GM19099 (cell line): ENCODE data around the gene NUS1.

Source experiments
- POLR2A ChIP-seq: IDR thresholded peaks from 3 replicates; pipeline ENCODE4 v1.6.1; 2011; ENCODE audit warnings: low read depth; ENCODE audit not compliant: insufficient read length; ENCODE audit errors: extremely low read depth

Gene NUS1

DNA sequence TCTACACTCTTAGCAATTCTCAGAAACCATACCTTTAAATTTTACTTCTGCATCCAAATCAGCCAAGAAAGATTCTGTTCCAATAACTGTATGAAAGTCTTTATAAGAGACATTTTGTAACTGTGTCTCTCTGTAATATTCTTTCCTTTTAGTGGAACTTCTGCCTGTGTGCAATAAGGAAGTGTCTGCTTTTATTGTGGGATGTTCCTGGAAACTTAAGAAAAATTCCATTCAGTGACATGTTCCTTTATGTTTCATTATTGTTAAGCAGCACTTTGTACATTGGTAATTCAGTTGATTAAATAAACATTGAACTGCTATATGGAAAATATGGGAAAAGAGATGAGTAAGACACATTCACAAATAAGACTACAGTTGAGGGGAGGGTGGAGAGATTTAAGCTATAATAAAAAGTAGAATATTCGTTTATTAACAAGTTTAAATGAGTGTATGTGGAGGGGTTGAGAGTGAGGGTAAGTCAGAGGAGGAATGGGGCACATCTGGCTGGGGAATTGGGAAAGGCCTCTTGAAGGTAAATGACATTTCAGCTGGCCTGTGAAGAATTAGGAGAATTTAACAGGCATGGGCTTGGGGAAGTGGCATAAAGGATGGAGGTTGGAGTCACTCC, 11.9 kb downstream of the NUS1 start:
- no peak for TF ChIP-seq POLR2A

DNA sequence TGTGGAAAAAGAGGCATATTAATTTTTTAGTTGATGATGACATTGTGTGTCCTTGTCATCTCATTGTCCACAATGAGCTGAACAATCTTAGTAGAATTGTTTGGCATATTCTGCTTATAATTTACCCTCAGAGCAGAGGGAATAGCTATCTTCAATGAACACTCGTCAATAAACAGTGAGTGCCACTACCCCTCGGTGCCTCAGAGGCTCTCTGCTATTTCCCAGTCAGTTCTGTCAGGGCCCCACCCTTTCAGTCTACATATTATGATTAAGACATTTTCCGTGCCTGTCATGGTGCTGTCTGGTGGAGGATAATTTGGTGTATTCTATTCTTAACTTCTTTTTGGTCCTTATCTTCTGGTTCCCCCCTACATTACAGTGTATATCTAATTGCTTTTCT, 31.2 kb downstream of the NUS1 start:
- TF ChIP-seq POLR2A = no peak

- TF ChIP-seq POLR2A = no peak
Observed at GRCh38 chr6:117711369-117711768, 36.1 kb downstream of the NUS1 start.

DNA sequence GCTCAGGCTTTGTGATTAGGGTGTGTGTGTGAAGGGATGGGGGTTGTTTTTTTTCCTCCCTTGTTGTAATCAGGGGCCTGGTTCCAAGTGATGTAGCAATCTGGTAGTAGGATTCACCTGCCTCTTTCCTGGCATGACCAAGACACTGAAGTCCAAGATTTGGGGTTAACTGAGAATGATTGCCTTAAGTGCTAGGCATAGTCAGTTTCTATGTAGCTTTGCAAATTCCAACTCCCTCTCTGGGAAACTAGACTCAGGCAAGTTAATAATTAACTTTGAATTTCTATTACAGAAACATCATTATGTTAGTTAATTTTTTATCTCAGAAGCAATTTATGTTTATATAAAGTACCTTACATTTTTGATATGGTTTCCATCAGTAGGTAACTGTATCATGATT, 43.6 kb downstream of the NUS1 start:
- TF ChIP-seq POLR2A = no peak

DNA sequence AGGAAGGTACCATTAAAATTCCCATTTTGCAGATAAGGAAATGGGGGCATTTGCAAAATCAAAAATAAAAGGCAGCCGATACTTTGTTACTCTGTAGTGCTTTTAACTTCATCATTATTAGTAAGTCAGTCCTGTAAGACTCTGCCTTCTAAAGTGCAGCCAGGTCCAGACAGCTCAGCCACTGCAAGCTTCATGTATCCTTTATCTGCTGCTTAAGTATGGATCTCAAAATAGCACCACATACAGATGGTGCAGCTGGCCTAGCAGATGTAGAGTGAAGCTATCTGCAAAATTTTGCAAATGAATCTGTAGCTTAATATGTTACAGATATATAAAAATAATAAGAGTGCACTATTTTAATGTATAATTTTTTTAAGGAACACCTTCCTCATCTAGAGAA, 53.4 kb downstream of the NUS1 start:
- no peak for TF ChIP-seq POLR2A

DNA sequence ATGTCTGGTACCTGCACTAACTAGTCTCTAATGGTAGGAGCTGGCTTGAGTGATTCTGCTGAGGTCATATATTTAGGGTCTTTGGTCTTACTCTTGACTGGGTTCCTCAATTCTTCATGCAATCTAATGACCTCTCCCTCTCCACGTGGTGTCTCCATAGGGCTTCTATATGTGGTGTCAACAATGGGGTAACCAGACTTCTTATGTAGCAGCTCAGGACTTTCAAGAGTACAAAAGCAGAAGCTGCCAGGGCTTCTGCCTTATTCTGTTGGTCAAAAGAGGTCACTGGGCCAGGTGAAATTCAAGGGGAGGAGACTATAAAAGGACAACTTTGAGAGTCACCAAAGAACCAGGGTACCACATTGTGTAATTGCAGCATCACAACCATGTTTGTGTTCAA, 54.3 kb downstream of the NUS1 start:
- TF ChIP-seq POLR2A = no peak

- TF ChIP-seq POLR2A = no peak
Observed at GRCh38 chr6:117733341-117733740, 58.1 kb downstream of the NUS1 start.

DNA sequence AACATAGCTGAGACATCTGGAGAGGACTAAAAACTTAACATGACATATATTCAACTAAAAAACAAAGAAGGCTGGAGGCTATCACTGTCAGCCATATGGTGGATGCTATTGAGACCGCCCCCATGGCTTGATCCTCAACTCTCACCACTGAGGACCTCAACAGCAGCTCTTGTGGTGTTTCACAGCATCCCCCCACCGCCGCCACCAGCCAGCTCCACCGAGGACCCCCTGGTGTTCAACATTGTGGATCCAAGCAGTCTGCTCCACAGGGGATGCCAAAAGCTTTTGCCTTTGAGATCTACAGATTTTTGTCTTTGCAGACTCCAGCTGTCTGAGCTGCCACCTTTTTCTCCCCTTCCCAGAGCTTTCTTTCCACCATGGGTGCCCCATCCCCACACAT, 64.6 kb downstream of the NUS1 start:
- no peak for TF ChIP-seq POLR2A

DNA sequence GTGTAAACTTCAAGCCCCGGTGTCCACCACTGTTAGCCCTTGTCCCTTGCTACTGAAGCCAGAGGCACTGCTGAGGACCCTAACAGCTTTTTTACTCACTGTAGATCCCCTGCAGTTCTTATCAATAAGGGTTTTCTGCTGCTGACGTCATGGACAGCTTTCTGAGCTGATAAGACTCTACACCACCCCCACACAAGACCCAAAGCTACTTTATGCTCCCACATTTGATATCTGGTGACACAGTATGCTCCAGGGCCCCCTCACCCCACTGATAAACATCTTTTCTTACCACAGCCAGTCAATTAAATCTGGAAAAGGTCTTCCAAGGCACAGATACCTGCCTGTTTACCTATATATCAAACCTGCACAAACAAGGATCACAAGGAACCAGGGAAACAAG, 65.3 kb downstream of the NUS1 start:
- no peak for TF ChIP-seq POLR2A
